HG03045 (cell line): ENCODE measurements around the gene CADPS.
A peak's percentile ranks its signal among the peaks of the same experiment; 100 is the strongest.

ENCODE experiments used
- ATAC-seq: cut with Tn5 transposase; IDR thresholded peaks from one replicate; pipeline ENCODE4 v1.9.1; 2021; ENCODE audit warnings: mild to moderate bottlenecking, moderate library complexity; ENCODE audit not compliant: unreplicated experiment

Gene CADPS

DNA sequence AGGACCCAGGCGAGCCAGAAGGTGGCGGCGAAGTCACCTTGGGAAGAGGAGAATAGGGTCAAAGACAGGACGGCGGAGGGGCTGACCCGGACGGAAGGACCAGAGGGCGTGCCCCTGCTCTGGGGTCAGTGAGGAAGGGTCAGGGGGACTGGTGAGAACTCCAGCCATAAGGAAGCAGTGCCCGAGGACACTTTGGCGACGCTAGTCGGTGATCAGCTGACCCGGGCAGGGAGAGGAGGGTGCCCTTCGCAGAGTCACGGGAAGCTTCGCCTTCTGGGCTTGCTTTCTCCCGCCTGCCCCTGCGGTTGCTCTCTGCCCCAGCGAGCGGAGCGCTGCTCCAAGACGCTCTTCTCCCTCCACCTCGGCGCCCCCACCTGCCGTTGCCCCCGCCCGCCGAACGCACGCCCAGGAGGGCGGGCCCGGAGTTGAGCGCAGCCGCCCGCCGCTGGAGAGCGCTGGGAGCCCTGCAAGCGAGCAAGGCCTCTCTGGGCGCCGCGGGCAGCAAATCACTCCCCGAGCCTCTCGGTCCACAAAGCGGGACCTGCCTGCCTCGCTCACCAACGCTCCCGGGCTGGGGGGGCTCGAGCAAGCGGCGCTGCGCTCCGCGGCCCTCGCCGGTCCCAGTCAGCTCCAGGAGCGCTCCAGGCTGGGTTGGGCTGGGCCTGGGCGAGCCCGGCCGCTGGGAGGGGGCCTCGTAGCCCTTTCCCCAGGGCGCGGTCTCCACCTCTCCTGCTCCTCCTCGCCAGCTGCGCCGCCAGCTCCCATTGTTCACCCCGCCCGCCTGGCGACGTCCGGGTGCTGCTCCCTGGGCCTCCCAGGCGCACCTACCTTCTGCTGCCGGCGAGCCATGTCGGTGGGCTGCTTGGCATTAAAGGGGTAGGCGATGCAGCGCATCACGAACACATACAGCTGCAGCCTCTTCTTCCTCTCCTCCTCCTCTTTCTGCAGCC is 1.2 kb downstream of the CADPS start:
- no peak for ATAC-seq

GRCh38 chr3:62873451-62873760 is 1.8 kb downstream of the CADPS start:
- ATAC-seq: no peak

DNA sequence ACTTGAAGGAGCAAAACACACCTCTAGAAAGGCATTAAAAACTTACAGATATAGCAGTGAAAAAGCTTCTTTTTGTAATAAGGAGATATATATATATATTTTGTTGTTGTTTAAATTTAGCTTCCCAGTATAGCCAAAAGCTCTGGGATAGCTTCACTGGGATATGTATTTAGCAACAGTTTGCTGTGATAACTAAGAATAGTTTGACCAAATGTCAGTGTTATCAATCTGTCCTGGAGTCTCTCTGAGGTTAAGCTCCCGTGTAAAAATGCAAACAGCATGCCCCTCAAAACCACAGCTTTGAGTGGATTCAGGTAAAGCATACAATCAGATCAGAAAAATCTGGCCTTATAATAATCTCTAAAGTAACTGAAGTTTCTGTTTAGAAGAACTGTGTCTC is 2.9 kb downstream of the CADPS start:
- no peak for ATAC-seq

DNA sequence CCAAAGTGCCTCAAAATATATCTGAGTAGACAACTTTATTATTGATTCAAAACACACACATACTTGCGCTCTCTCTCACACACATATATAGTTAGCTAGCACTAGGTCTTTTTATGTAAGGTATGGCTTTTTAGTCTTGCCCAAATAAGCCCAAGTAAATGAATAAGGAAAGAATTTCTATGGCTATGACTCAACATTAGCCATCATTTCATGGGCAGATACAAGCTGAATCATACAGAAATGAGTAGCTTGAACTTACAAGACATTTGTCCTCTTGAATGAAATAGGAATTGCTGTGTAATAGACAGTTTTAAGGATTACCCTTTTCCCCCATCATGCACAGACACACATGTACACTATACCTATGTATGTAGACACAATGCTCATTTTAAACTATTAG is 4.9 kb downstream of the CADPS start:
- no peak for ATAC-seq

- no peak for ATAC-seq
Measured at GRCh38 chr3:62863648-62864047, 11.6 kb downstream of the CADPS start.

DNA sequence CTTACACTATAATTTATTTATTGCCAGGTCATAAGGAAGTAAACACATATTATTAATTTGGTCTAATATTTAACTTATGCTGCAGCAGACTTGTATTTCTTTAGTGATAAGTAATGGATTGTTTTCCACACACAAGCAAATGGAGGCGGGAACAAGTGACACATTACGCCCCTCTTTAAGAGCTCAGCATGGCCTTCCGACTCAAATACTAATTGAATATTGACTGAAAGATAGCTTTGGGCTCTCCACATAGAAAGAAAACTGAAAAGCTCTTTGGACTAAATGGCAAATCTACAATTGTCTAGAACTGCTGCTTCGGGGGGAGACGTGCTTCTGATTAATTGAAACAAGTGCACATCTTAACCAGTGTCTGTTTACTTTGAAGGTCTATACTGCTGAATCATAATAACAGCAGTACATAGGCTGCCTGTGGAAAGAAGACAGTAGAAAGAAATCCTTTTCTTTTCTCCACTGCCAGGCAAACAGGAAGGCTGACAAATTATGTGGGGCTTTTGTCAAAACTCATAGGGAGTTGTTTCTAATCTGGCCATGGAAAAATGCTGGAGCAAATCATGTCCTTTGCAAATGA is 15.9 kb downstream of the CADPS start:
- no peak for ATAC-seq

GRCh38 chr3:62845996-62846395 is 29.2 kb downstream of the CADPS start:
- ATAC-seq: no peak

DNA sequence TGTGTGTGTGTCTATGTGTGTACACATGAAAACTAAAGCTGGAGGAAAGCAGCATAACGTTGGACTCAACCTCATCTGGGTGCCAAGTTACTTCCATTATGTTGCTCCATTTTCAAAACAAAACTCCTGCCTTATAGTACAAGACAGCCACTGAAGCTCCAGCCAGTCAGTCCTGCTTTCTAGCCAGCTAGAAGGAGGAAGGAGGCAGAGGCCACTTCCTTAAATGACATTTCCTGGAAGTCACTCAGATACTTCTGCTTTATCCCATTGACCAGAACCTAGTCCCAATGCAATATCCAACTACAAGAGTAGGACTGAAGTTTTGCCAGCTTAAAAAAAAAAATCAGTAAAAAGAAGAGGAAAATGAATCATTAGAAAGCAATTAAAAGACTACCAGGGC is 31.7 kb downstream of the CADPS start:
- ATAC-seq: no peak

DNA sequence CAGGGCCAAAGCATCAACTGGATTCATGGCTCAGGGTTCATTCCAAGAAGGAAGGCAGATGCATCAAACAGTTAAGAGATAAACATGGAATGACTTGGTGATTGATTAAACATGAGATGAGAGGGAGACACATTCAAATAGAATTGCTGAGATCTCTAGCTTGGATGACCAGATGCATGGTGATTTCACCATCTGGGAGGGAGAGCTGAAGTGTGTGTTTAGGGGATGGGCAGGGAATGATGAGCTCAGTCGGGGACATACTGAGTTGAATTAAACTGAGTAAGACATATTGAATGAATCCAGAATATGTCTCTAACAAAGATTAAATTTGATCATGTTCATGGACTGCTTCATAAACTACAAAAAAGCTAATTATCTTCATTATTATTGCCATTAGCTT is 35.5 kb downstream of the CADPS start:
- no peak for ATAC-seq

DNA sequence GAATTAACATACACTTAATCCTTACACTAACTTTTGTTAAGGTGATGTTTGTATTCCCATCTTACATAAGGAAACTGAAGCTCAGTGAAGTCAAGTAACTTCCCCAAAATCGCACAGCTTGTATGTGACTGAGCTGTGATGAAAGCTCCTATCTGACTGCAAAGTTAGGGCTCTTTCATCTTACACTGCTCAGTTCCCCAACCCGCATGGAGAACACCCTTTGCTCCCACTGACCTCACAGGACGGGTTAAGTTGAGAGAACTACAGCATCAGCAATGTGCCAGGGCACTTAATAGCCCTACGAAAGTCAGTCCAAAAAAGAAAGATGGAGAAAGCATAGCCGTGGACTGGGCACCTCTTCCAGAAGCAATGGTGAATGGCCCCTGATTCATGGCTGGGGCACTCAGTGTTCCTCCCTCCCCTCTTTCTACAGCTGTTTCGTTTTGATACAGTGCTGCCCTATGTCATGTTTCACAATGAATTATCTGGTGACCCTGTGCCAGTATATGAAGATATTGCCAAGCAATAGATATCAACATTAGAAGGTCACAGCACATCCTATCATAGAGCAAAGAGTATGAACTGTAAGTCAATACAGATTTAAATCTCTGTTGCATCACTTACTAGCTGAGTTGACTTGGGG is 38.0 kb downstream of the CADPS start:
- ATAC-seq: no peak

GRCh38 chr3:62835554-62836236 is 39.5 kb downstream of the CADPS start:
- peak; percentile 69 for ATAC-seq

GRCh38 chr3:62833538-62833937 is 41.7 kb downstream of the CADPS start:
- no peak for ATAC-seq

- no peak for ATAC-seq
Measured at GRCh38 chr3:62832553-62832952, 42.7 kb downstream of the CADPS start.

DNA sequence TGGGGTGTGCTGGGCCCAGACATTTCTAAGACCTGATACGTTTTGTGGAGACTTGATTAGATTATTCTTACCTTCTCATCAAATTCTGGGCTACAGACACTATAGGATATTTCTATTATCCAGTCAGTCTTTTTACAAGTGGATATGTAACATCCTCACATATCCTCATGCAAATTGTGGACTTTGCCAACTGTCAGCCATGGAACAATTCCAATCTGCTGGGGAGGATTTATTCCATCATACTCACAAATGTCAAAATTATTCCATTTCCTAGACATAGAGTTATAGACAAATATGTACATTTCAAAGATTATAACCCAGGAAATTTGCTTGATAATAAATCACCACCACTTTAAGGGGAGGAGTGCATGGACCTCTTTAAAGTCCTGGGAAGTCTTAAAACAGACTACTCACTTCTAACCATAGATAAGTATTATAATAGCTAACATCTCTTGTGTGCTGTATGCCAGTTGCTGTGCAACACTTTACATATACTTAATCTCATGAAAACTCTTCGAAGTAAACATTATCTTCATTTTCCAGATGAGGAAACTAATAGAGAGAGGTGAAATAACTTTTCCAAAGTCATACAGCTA is 44.4 kb downstream of the CADPS start:
- no peak for ATAC-seq

DNA sequence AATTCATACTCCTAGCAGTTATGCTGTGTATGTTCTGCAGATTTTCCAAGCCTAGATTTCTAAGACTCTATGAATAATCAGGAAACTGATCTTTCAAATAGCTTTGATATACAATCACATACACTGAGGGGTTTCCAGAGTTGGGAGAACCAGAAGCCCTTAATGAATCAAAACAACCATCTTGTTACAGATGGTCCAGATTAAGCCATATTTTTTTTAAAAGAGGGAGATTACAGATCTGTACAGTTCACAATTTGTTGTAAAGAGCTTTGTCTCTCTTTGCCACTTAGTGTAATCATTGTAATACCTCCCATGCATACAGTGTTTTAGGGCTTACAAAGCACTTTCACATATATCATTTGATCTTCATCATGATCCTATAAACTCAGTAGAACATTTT is 47.7 kb downstream of the CADPS start:
- ATAC-seq: no peak

DNA sequence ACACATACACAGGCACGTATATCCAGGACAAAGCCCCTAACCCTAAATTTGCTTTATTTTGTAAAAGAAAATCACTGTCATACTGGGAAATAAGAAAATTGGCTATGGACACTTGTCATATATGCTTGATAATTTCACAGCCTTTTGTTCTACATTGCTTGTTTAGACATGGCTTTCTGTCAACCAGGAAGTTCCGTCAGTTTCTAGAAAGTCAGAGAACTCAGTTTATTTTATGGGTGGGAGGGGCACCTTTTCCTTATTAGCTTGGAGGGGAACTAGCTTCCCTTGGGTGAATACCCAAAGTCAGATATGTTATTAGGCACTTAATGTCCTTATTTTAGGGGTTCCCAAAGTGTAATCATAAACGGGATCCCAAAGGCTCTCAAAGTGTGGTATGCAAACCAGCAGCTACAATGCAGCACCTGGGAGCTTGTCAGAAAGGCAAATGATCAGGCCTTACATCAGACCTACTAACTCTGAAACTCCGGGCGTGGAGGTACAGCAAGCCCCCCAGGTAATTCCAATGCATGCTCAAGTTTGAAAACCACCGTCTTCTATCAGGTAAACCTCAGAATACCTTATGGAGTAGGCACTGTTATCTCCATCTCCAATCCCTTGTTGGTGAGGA is 50.1 kb downstream of the CADPS start:
- ATAC-seq: no peak

GRCh38 chr3:62823461-62824050 is 51.7 kb downstream of the CADPS start:
- ATAC-seq: no peak

- ATAC-seq: no peak
Measured at GRCh38 chr3:62822905-62823304, 52.3 kb downstream of the CADPS start.

- ATAC-seq: peak; percentile 88
Measured at GRCh38 chr3:62818347-62818746, 56.9 kb downstream of the CADPS start.

DNA sequence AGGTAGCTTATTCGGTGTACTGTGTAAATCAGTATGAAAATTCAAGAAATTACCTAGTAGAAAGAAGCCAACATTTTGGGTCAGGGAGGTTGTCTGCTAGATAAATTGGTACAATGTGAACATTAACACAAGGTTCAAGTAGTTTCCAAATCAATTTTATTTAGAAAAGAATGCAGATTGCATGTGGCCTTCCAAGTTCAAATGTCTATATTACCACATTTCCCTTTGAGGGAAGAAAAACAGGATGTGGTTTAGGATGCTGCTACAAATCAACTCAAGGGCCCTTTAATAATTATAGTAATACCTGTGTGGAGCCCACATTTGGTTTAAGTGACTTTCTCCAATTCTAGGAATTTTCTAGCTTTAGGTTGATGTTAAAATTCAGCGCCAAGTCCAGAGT is 57.5 kb downstream of the CADPS start:
- no peak for ATAC-seq
